GM10847 (cell line): Measurements from ENCODE around the gene SPZ1.

Experiments
- POLR2A ChIP-seq: IDR thresholded peaks from 2 replicates; pipeline ENCODE4 v1.6.1; 2011; ENCODE audit not compliant: insufficient read length; ENCODE audit errors: extremely low read depth

SPZ1 gene

GRCh38 chr5:80319702-80320101 is at the start of gene SPZ1:
Gene SPZ1, plus strand, starts transcription at chr5:80320002. Its CDS starts 214 bp downstream, at chr5:80320216.
- TF ChIP-seq POLR2A: no peak

- TF ChIP-seq POLR2A: no peak
These were observed 44.5 kb upstream of the SPZ1 start for GRCh38 chr5:80275347-80275746.

- TF ChIP-seq POLR2A: no peak
These were observed 43.6 kb upstream of the SPZ1 start for GRCh38 chr5:80276186-80276585.

- TF ChIP-seq POLR2A: no peak
These were observed 42.6 kb upstream of the SPZ1 start for GRCh38 chr5:80277191-80277590.

DNA sequence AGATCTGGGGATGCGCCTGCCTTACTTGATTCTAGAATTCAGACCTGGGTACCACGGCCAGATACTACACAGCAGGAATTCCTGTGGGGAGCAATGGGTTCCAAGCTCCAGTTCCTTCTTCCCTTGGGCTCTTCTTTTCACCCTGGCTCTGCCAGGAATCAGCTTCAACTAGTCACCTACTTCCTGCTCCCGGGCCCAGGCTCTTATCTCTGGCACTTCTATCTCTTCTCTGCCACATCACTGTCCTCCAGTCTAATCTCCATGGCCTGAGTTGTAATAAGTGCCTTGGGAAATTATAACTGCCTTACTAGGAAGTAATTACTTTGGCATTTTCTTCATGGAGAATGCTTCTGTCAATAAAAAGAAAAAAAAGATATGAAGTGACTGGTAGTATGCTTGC is 37.7 kb upstream of the SPZ1 start:
- no peak for TF ChIP-seq POLR2A

DNA sequence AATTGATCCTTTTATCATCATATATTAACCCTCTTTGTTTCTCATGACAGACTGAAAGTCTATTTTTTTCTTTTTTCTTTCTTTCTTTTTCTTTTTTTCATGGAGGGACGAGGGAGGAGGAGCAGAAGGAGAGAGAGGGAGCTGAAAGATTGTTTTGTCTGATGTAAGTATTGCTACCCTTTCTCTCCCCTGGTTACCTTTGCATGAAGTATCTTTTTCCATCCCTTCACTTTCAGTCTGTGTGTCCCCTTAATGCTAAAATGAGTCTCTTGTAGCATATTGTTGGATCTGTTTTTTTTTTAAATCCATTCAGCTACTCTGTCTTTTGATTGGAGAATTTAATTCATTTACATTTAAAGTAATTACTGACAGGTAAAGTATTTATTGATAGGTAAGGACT is 36.4 kb upstream of the SPZ1 start:
- no peak for TF ChIP-seq POLR2A

GRCh38 chr5:80284720-80285119 is 35.1 kb upstream of the SPZ1 start:
- TF ChIP-seq POLR2A: no peak

GRCh38 chr5:80288177-80288576 is 31.6 kb upstream of the SPZ1 start:
- TF ChIP-seq POLR2A: no peak

GRCh38 chr5:80289320-80289719 is 30.5 kb upstream of the SPZ1 start:
- TF ChIP-seq POLR2A: no peak

DNA sequence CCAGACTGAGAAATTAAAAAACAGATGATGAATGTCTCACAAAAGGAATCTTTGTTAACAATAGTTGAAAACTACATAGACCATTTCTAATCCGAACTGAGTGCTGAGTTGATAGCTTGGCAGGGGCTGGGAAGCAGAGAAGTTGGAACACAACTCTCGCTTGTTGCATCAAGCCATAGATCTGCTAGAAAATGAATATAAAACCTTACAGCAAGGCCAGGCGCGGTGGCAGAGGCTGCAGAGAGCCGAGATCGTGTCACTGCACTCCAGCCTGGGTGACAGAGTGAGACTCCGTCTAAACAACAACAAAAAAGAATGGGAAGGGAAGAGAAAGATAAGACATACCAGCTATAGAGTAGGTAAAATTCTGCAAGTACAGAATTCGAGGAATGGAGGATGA is 28.0 kb upstream of the SPZ1 start:
- no peak for TF ChIP-seq POLR2A

DNA sequence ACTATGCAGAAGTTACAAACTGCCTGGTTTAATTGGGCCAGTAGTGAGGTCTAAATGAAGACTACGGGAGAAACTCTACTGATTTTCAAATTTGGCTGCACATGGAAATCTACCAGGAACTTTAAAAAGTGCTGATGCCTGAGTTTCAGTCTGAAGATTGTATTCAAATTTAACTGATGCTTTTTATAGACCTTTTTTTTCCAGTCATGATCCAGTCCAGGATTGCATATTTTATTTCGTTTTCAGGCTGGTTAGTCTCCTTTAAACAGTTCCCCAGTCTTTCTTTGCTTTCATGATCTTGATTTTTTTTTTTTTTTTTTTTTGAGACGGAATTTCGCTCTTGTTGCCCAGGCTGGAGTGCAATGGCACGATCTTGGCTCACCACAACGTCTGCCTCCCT is 23.7 kb upstream of the SPZ1 start:
- no peak for TF ChIP-seq POLR2A

DNA sequence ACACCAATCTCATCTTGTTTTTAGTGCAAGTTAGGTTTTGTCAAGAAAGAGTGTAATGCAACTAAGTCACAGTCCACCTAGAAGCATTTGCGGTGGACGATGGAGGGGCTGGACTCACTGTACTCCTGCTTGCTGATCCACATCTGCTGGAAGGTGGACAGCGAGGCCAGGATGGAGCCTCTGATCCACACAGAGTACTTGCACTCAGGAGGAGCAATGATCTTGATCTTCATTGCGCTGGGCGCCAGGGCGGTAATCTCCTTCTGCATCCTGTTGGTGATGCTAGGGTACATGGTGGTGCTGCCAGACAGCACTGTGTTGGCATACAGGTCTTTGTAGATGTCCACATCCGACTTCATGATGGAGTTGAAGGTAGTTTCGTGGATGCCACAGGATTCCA is 20.2 kb upstream of the SPZ1 start:
- no peak for TF ChIP-seq POLR2A

DNA sequence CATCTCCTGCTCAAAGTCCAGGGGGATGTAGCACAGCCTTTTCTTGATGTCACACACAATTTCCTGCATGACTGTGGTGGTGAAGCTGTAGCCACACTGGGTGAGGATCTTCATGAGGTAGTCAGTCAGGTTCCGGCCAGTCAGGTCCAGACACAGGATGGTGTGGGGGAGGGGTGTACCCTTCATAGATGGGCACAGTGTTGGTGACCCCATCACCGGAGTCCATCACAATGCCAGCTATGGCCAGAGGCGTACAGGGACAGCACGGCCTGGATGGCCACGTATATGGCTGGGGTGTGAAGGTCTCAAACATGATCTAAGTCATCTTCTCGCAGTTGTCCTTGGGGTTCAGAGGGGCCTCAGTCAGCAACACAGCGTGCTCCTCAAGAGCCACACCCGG is 19.7 kb upstream of the SPZ1 start:
- TF ChIP-seq POLR2A: no peak

- no peak for TF ChIP-seq POLR2A
These were observed 17.2 kb upstream of the SPZ1 start for GRCh38 chr5:80302636-80303035.

- TF ChIP-seq POLR2A: no peak
These were observed 11.3 kb upstream of the SPZ1 start for GRCh38 chr5:80308526-80308925.

DNA sequence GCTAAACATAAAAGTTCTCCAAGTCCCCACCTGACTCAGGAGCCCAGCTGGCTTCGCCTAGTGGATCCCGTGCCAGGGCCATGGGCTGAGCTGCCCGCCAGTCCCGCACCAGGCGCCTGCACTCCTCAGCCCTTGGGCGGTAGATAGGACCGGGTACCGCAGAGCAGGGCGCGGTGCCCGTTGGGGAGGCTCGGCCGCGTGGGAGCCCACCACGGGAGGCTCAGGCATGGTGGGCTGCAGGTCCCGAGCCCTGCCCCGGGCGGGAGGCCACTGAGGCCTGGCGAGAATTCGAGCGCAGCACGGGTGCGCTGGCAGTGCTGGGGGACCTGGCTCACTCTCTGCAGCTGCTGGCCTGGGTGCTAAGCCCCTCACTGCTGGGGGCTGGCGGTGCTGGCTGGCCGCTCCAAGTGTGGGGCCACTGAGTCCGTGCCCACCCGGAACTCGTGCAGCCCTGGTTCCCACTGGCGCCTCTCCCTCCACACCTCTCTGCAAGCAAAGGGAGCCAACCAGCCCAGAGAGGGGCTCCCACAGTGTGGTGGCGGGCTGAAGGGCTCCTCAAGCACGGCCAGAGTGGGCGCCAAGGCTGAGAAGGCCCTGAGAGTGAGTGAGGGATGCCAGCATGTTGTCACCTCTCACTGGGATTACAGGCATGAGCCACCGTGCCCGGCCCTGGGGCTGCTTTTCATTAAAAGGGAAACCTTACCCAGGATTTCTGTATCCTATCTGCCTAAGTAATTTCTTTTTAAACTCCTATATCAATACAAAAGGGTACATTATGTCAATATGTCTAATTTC is 9.7 kb upstream of the SPZ1 start:
- no peak for TF ChIP-seq POLR2A

DNA sequence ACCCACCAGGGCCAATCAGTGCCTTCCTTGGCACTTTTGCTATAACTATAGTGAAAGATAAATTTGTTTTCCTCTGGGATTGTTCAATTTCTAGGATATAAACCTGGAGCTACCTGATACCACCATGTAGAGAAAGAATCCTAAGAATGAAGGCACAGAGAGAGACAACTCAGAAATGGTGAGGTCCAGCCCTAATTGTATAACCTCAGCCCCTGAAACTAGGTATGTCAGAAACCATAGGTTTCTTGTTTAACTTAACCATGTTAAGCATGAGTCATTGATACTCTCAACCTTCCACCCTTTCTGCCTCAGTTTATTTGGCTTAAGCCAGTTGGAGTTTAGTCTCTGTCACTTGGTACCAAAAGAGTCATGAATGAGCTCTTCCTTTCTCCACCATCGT is 4.6 kb upstream of the SPZ1 start:
- no peak for TF ChIP-seq POLR2A
